Stimulated activated CD8-positive, alpha-beta memory T cell treated with anti-CD3 and anti-CD28 coated beads, Interleukin-15, amount 100 ng/mL, for 1 hour (primary cell): ENCODE results near the gene MCAT.

Experiments used
- DNase-seq: peaks from one replicate; pipeline ENCODE4 v3.0.0-alpha.2; 2020; ENCODE audit warnings: low read depth

Gene MCAT

DNA sequence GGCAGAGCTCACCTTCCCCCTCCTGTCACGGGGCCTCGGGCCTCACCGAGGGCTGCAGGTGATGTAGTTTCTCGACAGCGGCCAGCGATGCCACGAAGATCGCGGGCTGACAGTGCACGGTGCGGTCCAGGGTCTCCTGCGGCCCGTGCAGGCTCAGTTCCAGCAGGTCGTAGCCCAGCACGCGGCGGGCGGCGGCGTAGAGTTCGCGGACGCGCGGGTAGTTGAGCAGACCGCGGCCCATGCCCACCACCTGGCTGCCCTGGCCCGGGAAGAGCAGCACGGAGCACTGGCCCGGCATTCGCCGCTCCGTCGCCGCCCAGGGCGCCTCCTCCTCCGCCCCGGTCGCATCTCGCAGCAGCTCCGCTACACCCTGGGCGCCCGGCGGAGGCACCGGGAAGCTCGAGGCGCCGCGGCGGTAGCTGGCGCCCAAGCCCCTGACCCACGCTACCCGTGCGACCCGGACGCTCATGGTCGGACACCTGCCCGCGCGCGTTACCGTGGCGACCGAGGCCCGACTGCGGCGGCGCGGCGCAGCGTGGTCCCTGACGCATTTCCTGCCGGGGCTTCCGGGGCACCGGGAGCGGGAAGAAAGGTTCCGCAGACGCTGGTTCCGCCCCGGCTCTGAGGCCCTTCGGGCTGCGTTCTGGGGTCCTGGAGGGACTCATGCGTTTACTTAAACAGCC, at the start of gene MCAT:
Gene MCAT, minus strand, starts transcription at position 519 of the 683 bp plus-strand sequence. Its CDS starts 50 bp downstream, at position 469.
- peak; percentile 41 for DNase-seq

- DNase-seq = no peak
These were observed 48.6 kb upstream of the MCAT start for GRCh38 chr22:43191831-43192230.

- DNase-seq = no peak
These were observed 45.8 kb upstream of the MCAT start for GRCh38 chr22:43188829-43189545.

DNA sequence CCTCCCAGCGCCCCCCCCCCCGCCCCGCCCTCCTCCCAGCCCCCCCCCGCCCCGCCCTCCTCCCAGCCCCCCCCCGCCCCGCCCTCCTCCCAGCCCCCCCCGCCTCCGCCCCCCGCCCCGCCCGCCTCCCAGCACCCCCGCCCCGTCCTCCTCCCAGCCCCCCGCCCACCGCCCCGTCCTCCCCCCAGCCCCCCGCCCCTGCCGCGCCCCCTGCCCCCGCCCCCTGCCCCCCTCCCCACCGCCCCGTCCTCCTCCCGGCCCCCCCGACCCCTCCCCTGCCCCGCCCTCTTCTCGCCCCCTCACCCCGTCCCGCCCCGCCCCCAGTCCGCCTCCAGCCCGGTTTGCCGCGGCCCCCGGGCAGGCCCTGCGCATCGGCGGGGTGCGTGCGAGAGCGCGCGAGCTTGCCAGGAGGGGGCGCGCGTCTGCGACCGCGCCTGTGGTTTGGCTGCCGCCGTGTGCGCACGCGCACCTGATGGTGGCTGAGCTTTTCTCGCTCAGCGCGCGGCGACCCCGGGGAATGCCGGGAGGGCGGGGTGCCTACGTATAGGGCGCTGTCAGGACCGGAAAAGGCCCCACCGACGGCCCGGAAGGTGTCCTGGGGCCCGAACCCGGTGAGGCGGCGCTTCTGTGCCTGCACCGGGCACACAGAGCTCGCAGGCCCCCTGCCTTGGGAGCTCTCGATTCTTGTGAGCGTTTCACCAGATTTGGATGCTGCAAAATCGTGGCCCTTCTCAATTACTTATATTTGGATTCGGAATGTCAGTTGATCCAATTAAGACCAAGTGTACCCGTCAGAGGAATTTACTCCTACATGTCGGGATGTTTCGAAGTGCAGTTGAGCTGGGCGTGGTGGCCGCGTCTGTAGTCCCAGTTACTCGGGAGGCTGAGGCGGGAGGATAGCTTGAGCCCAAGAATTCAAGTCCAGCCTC, 44.2 kb upstream of the MCAT start:
- DNase-seq = peak; percentile 88

DNA sequence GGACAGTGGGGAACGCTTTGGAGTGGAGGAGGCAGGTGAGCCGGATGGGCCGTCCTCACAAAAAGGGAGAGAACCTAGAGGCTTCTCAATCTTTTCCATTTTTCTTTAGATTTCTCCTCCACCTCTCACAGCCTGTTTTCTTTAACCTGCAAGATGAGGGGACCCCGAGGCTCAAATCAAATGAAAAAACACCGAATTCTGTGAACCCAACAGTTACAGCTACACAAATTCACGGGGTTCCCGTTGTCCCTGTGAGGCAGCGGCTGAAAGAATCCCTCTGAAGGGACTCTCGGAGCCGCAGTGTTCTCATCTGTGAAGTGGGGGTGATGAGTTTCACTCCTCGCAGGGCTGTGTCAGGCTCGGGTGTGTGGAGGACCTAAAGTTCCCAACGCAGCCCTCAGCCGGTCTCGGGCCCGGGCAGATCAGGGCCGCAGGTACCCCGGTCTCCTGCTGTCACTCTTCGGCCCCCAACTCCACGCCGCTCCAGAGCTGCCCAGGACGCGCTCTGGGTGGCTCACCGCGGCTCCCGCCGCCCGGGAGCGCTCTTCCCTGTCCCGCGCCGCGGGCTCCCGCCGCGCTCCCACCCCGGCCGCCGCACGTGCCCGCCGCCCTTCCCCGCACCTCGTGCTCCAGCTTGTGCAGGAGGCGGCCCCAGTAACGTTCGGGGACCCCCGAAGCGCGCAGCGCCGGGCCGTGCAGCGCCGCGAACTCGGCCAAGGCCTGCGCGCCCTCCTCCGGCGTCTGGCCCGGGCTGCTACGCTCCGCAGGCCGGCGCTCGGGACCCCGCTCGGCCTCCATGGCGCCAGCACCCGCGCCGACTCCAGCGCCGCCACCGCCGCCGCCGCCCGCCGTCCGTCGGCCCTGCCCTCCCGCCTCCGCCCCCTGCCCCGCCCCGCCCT, 43.3 kb upstream of the MCAT start, which contains the start of gene TTLL12:
Gene TTLL12, minus strand, starts transcription at position 863 of the 899 bp plus-strand sequence. Its CDS starts 65 bp downstream, at position 798.
- DNase-seq = no peak

- no peak for DNase-seq
These were observed 42.7 kb upstream of the MCAT start for GRCh38 chr22:43185860-43186261.

GRCh38 chr22:43183496-43184277, 40.5 kb upstream of the MCAT start:
- no peak for DNase-seq

- DNase-seq = no peak
These were observed 39.5 kb upstream of the MCAT start for GRCh38 chr22:43182726-43183125.

DNA sequence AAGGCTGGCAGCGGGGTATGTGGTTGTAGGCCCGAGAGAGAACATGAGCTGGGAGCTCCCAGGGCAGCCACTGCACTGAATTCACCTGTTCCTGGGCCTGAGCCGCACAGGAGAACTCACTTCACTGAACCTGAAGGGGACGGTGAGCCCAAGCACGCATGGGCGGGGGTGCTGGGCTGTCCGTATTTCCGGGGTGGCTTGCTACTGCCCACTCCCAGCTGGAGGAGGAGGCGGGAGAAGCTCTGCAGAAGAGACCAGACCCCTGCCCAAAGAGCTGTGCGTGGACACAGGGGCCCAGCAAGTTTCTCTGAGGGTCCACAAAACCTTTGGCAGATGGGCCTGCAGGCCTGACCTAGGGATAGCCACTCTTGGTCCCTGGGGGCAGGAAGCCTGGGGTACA, 38.9 kb upstream of the MCAT start:
- DNase-seq = no peak

GRCh38 chr22:43181321-43182076, 38.3 kb upstream of the MCAT start:
- DNase-seq = no peak

- DNase-seq = no peak
These were observed 37.5 kb upstream of the MCAT start for GRCh38 chr22:43180670-43181069.

DNA sequence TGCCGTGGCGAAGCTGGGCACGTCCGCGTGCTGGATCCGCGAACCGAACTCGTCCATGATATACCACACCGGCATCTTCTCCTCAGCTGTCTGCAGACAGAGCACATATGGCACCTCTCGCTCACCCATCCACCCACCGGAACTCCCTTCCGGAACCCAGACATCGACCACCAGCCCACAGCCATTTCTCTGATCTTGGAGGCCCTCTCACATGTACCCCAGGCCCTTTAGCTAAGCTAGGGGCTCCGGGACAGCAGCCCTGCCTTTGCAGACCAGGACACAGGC, 36.7 kb upstream of the MCAT start:
- DNase-seq = no peak

GRCh38 chr22:43179146-43179910, 36.1 kb upstream of the MCAT start:
- DNase-seq = no peak

DNA sequence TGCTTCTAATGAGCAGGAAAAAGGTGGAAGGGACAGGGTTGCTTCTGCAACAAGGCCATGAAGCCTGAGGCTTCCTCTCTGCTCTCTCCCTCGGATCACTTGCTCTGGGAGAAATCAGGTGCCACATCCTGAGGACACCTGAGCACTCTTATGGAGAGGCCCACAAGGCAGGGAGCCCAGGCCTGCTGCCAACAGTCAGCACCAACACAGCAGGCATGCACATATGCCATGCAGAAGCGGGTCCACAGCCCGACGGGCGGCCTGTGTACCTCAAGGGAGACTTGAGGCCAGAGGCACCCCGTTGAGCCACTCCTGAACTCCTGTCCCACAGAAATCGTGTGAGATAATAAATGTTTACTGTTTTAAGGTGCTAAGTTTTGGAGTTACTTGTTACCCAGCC, 34.3 kb upstream of the MCAT start:
- DNase-seq = no peak

DNA sequence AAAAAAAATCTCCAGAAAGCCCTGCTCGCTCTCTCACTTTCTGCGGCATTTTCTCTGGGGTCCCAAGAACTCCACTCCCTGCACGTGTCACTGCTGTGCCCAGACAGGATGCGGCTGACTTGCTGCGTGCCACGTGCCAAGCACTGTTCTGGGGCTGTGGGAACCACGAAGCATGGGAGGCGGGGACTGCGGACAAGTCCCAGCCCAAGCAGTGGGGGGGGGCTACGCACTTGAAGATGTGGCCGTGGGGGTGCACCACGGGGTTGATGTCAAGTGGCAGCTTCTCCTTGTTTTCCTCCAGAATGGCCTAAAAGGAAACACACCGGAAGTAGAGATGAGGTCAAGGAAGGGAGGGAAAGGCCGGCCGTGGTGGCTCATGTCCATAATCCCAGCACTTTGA, 32.9 kb upstream of the MCAT start:
- DNase-seq = no peak

DNA sequence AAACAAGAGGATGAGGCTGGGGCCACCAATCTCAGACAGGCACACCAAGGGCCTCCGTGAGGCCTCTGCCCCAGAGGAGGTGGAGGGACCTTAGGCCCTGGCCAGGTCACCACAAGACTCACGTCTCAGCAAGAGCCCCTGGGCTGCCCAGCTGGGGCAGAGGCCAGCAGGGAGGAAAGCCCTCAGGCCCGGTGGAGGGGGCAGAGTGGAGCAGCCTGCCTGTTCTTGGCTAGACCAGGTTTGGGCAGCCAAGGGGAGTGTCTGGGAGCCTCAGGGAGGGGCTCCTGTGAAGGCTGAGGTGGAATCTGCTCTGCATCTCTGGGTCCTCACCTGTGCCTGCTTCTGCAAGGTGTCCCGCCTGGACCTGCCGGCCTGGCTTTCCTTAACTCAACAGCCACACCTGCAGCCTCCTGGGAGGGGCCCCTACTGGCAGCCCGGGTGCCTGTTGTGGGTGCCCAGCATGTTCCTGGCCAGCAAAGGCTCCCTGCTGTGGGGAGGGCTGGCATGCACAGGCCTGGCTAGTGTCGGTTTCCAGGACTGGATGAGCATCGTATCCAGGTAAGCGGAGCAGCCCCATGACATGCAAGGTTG, 31.8 kb upstream of the MCAT start:
- DNase-seq = no peak

- no peak for DNase-seq
These were observed 30.9 kb upstream of the MCAT start for GRCh38 chr22:43173976-43174720.

DNA sequence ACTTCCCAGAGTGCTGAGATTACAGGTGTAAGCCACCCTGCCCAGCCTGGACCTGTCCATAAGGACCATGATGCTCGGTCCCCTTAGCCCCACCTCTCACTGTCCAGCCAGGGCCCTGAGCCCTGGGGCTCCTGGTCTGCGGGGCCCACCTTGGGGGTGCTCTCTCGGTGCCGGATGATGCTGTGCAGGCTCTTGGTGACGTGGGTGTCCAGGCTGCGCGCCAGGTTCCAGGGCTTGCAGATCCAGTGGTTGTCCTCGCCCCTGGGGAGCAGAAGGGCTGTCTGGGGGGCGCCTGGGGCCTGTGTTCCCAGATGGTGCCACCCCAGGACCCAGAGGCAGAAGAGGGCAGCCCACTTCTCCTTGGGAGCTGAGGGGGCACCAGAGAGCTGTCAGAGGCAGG, 30.4 kb upstream of the MCAT start:
- DNase-seq = no peak
